Sigmoid colon (tissue), 7 donors: ENCODE results near the gene ADAM19. TPM values are rescaled to one million over a fixed set of nuclear protein-coding genes. Genes with fewer than 3 reads are reported as not detected.

Experiments used
- DNase-seq: peaks from one replicate; pipeline ENCODE4 v3.0.0-alpha.2; 2019
- H3K27ac ChIP-seq, 4 donors: fragments of 200-600 bp; sonication (generic); one replicate each; pipeline ENCODE4 v1.5.1; 2016 to 2019; ENCODE audit warnings: mild to moderate bottlenecking in 1 of 4
- H3K27me3 ChIP-seq, 3 donors: fragments of 200-600 bp; sonication (generic); one replicate each; pipeline ENCODE4 v1.5.1; 2019; ENCODE audit warnings: mild to moderate bottlenecking in 1 of 3
- H3K36me3 ChIP-seq, 4 donors: fragments of 200-600 bp; sonication (generic); one replicate each; pipeline ENCODE4 v1.5.1; 2016 to 2019
- H3K4me1 ChIP-seq, 4 donors: fragments of 200-600 bp; sonication (generic); one replicate each; pipeline ENCODE4 v1.5.1; 2017 to 2019
- H3K4me3 ChIP-seq, 4 donors: fragments of 200-600 bp; sonication (generic); one replicate each; pipeline ENCODE4 v1.5.1; 2017 to 2019; ENCODE audit warnings: mild to moderate bottlenecking in 2 of 4, moderate library complexity in 1 of 4
- H3K9me3 ChIP-seq, 4 donors: fragments of 200-600 bp in 3 of 4; sonication (generic) in 3 of 4; one replicate each; pipeline versions ENCODE4 v1.5.1 to v1.6.1; 2013 to 2019
- CTCF ChIP-seq, 4 experiments: fragments of 450-650 bp in 3 of 4; fragments of 200-600 bp in 1 of 4; IDR thresholded peaks; one replicate each; pipeline ENCODE4 v1.5.1; 2016 to 2019; ENCODE audit warnings: antibody characterized with exemption in 4 of 4, mild to moderate bottlenecking in 3 of 4, moderate library complexity in 2 of 4
- EP300 ChIP-seq, 4 donors: sonication (generic); formaldehyde crosslinking; IDR thresholded peaks; one replicate each; pipeline ENCODE4 v1.6.1; 2017; ENCODE audit warnings: antibody characterized with exemption in 4 of 4
- POLR2A ChIP-seq, 2 donors: fragments of 450-650 bp; IDR thresholded peaks; one replicate each; pipeline ENCODE4 v1.6.1; 2016; ENCODE audit warnings: antibody characterized with exemption in 2 of 2, mild to moderate bottlenecking in 2 of 2, moderate library complexity in 2 of 2
- POLR2AphosphoS5 ChIP-seq, 4 donors: sonication (generic); formaldehyde crosslinking; IDR thresholded peaks; one replicate each; pipeline ENCODE4 v1.6.1; 2017; ENCODE audit warnings: antibody characterized with exemption in 4 of 4
- WGBS, 2 donors: extraction: QIAGEN DNeasy Blood & Tissue Kit; methylation state at CpG; one replicate each; pipeline ENCODE4 v1.1.7; 2013; 5-methylcytosine and 5-hydroxymethylcytosine counted together
- intact Hi-C: fragments of 100-400 bp; cut with DNase I; formaldehyde crosslinking; loops from one replicate; pipeline ENCODE4 v1.15.1; 2023
- polyA plus RNA-seq, 3 donors: library from polyadenylated mRNA; stranded (reverse); fragments of 200-250 nt; gene quantifications; one replicate each; pipeline ENCODE4 v1.2.3, GENCODE V29; 2013
- total RNA-seq, 4 donors: library from RNA; depleted of rRNA; stranded (reverse); fragments of >200 nt; gene quantifications; one replicate each; pipeline ENCODE4 v1.1.0, GENCODE V29; 2016
- donor health status: healthy with polysubstance abuse.
- donor health status: Bipolar disorder and iron deficiency.
- donor health status: healthy.

Gene ADAM19
- total and polyA plus RNA-seq, 7 donors: 1.2 to 53.2 (median 18.8) TPM

- WGBS, 2 donors: 57 to 67% methylated on average over 4 of the region's 4 CpGs
- Histone ChIP-seq H3K4me3 (no peak overlapping the region), H3K27ac (peak overlapping the region in 3 of 4 donors; percentile 81 to 88 (median 86)), H3K36me3 (peaks cover 12 to 59% (median 19%) of the 10 kb centered on the region in 4 donors), H3K27me3 (no peaks in the 10 kb centered on the region), H3K4me1 (peaks cover 0 to 54% (median 41%) of the 10 kb centered on the region in 4 donors), H3K9me3 (no peaks in the 10 kb centered on the region)
- DNase-seq: no peak
- intact Hi-C loops: no loop called here
- no peak for TF ChIP-seq EP300 (IDR thresholded peaks at IDR 0.05)
- no peak for TF ChIP-seq POLR2AphosphoS5 (IDR thresholded peaks at IDR 0.05)
- no peak for TF ChIP-seq CTCF (IDR thresholded peaks at IDR 0.05)
- no peak for TF ChIP-seq POLR2A (IDR thresholded peaks at IDR 0.05)
These were observed 94.3 kb downstream of the ADAM19 start for GRCh38 chr5:157481265-157481664.

- H3K4me3 ChIP-seq: no peak overlapping the region
- 79 to 80% methylated on average over 15 of the region's 15 CpGs for WGBS, 2 donors
- peak overlapping the region; percentile 64 to 88 (median 84) for H3K27ac ChIP-seq
- H3K27me3 ChIP-seq: no peaks in the 10 kb centered on the region
- peak; percentile 63 for DNase-seq
- peaks cover 0 to 52% (median 11%) of the 10 kb centered on the region in 4 donors for H3K36me3 ChIP-seq
- H3K4me1 ChIP-seq: peaks cover 0 to 64% (median 40%) of the 10 kb centered on the region in 4 donors
- H3K9me3 ChIP-seq: no peaks in the 10 kb centered on the region
- intact Hi-C loops: loop anchor here (5.0 kb wide), 2 partner anchors 237 to 262 kb away; partner anchors contain the start of gene LSM11
- TF ChIP-seq EP300 (IDR thresholded peaks at IDR 0.05) (no peak), POLR2AphosphoS5 (IDR thresholded peaks at IDR 0.05) (no peak), POLR2A (IDR thresholded peaks at IDR 0.05) (no peak), CTCF (IDR thresholded peaks at IDR 0.05) (no peak)
These were observed 95.7 kb downstream of the ADAM19 start for GRCh38 chr5:157479612-157480510.

DNA sequence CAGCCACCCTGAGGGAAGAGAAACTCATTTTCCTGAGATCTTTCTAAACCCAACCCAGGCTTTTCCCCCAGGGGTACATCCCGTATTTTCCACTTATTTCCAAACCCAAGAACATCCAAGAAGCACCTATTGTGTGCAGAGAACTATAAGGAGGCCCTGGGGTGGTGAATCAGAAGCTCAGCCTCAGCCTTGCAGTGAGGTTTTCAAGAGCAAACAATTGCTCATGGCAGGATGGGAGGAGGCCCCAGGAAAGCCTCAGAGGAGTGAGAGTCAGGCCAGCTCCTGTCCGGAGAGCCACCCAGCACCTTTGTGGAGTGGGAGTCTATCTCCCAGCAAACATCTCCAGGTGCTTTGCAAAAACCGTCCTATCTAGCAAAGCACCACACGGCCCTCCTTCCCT is 96.4 kb downstream of the ADAM19 start:
- peak; percentile 49 for DNase-seq
- WGBS, 2 donors: 87 to 93% methylated on average over 4 of the region's 4 CpGs
- peaks cover 0 to 45% (median 11%) of the 10 kb centered on the region in 4 donors for H3K36me3 ChIP-seq
- no peak for TF ChIP-seq CTCF (IDR thresholded peaks at IDR 0.05)
- TF ChIP-seq EP300 (IDR thresholded peaks at IDR 0.05): no peak
- no peak for TF ChIP-seq POLR2AphosphoS5 (IDR thresholded peaks at IDR 0.05)
- TF ChIP-seq POLR2A (IDR thresholded peaks at IDR 0.05): no peak
- H3K27ac ChIP-seq: peak overlapping the region; percentile 64 to 88 (median 84)
- H3K27me3 ChIP-seq: no peaks in the 10 kb centered on the region
- H3K4me3 ChIP-seq: no peak overlapping the region
- H3K4me1 ChIP-seq: peaks cover 0 to 71% (median 41%) of the 10 kb centered on the region in 4 donors
- intact Hi-C loops: loop anchor here (5.0 kb wide), 2 partner anchors 238 to 263 kb away; partner anchors contain the start of gene LSM11
- H3K9me3 ChIP-seq: no peaks in the 10 kb centered on the region

GRCh38 chr5:157478726-157479125 is 96.8 kb downstream of the ADAM19 start:
- Histone ChIP-seq H3K4me1 (peaks cover 0 to 75% (median 45%) of the 10 kb centered on the region in 4 donors), H3K36me3 (peaks cover 0 to 41% (median 11%) of the 10 kb centered on the region in 4 donors)
- intact Hi-C loops: loop anchor here (5.0 kb wide), 2 partner anchors 239 to 264 kb away; partner anchors contain the start of gene LSM11

More at GRCh38 chr5:157478726-157479125, 96.8 kb downstream of the ADAM19 start:
- Histone ChIP-seq H3K27ac (peak overlapping the region; percentile 64 to 88 (median 84)), H3K9me3 (no peaks in the 10 kb centered on the region), H3K4me3 (no peak overlapping the region), H3K27me3 (no peaks in the 10 kb centered on the region)
- DNase-seq: peak; percentile 37
- TF ChIP-seq CTCF (IDR thresholded peaks at IDR 0.05) (no peak), POLR2AphosphoS5 (IDR thresholded peaks at IDR 0.05) (no peak), POLR2A (IDR thresholded peaks at IDR 0.05) (no peak), EP300 (IDR thresholded peaks at IDR 0.05) (no peak)
- 64 to 76% methylated on average over 2 of the region's 2 CpGs for WGBS, 2 donors
